ENCODE results near the gene ZWINT.

GRCh38 chr10:56348101-56348500, 13.0 kb downstream of the ZWINT start:
- no peak for TF ChIP-seq POLR2AphosphoS5 (IDR thresholded peaks at IDR 0.05)
- no peak for TF ChIP-seq EP300 (IDR thresholded peaks at IDR 0.05; ENCODE audit: low read depth)
- no peak for TF ChIP-seq POLR2A (IDR thresholded peaks at IDR 0.05)

Data from transverse colon (tissue), 3 donors.